SK-N-MC (cell line): ENCODE data around the gene COPB1.

Source experiments
- EZH2 ChIP-seq: fragments of 200-600 bp; sonication (generic); IDR thresholded peaks from one replicate; pipeline ENCODE4 v1.6.1; 2017; ENCODE audit warnings: antibody characterized with exemption
- POLR2AphosphoS5 ChIP-seq: IDR thresholded peaks from 2 replicates; pipeline ENCODE4 v1.6.1; 2012; ENCODE audit warnings: mild to moderate bottlenecking, low read depth, low read length, borderline replicate concordance

DNA sequence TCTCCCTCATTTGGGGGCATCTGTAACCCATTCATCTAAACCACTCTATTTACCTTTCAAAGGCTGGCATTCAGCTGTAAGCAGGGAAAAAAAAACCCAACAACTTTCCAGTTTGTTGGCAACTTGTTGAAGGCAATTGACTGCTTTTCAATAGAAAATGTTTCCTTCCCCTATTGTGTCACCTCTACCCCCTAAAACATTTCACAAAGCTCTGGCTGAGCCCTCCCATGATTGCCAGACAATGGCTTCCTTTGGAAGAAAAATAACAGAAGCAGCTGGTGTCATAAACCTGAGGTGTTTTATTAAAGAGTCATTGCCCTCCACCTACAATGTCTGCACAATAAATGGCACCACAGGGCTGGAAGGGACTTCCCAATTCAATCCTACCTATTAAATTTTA is 42.7 kb upstream of the COPB1 start:
- TF ChIP-seq EZH2 (no peak), POLR2AphosphoS5 (no peak)
